PC-9 (cell line): ENCODE results near the gene CELF4. TPM values are rescaled to one million over a fixed set of nuclear protein-coding genes. Genes with fewer than 3 reads are reported as not detected.

Source experiments
- BruUV-seq: library from RNA; stranded (reverse); fragments of 400-500 nt; replicated peaks from 2 replicates; lab custom pipeline; 2021; lab: Mats Ljungman, UMichigan
- CTCF ChIA-PET: fragments of 300-600 bp; sonication (Branson Sonifier 250); formaldehyde crosslinking; loops from one replicate; lab custom pipeline; 2022; ENCODE audit warnings: antibody characterized with exemption; lab: Charles Lee
- POLR2A ChIA-PET: fragments of 300-600 bp; sonication (Branson Sonifier 250); formaldehyde crosslinking; loops from one replicate; lab custom pipeline; 2022; ENCODE audit warnings: antibody characterized with exemption; ENCODE audit not compliant: unreplicated experiment; lab: Charles Lee
- DNase-seq, 2 experiments: peaks; one replicate each; pipeline versions ENCODE4 v3.0.0 to v3.0.0-alpha.2; 2015 to 2022; ENCODE audit warnings: mixed read lengths in 1 of 2
- H2AFZ ChIP-seq: fragments of 200-600 bp; sonication (generic); 2 replicates; pipeline ENCODE4 v1.8.1; 2017; ENCODE audit warnings: antibody characterized with exemption
- H3F3A ChIP-seq: fragments of 200-600 bp; sonication (generic); 2 replicates; pipeline ENCODE4 v1.8.1; 2017; ENCODE audit warnings: antibody characterized with exemption, mild to moderate bottlenecking, low read depth; ENCODE audit not compliant: insufficient read depth
- H3K27ac ChIP-seq: fragments of 200-600 bp; sonication (generic); 2 replicates; pipeline ENCODE4 v1.6.1; 2016; ENCODE audit warnings: mixed run types
- H3K27me3 ChIP-seq: fragments of 200-600 bp; sonication (generic); 2 replicates; pipeline ENCODE4 v1.6.1; 2016; ENCODE audit warnings: low read depth, mixed run types; ENCODE audit not compliant: insufficient read depth
- H3K36me3 ChIP-seq: fragments of 200-600 bp; sonication (generic); 2 replicates; pipeline ENCODE4 v1.6.1; 2016; ENCODE audit warnings: low read depth, mixed run types
- H3K4me1 ChIP-seq: fragments of 200-600 bp; sonication (generic); replicated peaks from 2 replicates; pipeline ENCODE4 v1.6.1; 2016; ENCODE audit warnings: mixed run types; ENCODE audit not compliant: insufficient read depth
- H3K4me2 ChIP-seq: fragments of 200-600 bp; sonication (generic); 2 replicates; pipeline ENCODE4 v1.6.1; 2017; ENCODE audit warnings: mixed run types
- H3K4me3 ChIP-seq: fragments of 200-600 bp; sonication (generic); 2 replicates; pipeline ENCODE4 v1.6.1; 2016; ENCODE audit warnings: mixed run types
- H3K79me2 ChIP-seq: fragments of 200-600 bp; sonication (generic); 2 replicates; pipeline ENCODE4 v1.6.1; 2017; ENCODE audit warnings: low read depth, mixed run types
- H3K9me2 ChIP-seq: fragments of 200-600 bp; sonication (generic); 2 replicates; pipeline ENCODE4 v1.8.1; 2017; ENCODE audit warnings: mild to moderate bottlenecking; ENCODE audit not compliant: insufficient read depth
- H3K9me3 ChIP-seq: fragments of 200-600 bp; sonication (generic); 2 replicates; pipeline ENCODE4 v1.8.1; 2016; ENCODE audit warnings: low read depth; ENCODE audit not compliant: insufficient read depth
- H4K20me1 ChIP-seq: fragments of 200-600 bp; sonication (generic); 2 replicates; pipeline ENCODE4 v1.8.1; 2017; ENCODE audit not compliant: insufficient read depth
- EZH2 ChIP-seq: fragments of 200-600 bp; sonication (generic); IDR thresholded peaks from 2 replicates; pipeline ENCODE4 v1.8.0; 2017; ENCODE audit warnings: antibody characterized with exemption, low read depth
- intact Hi-C: fragments of 100-400 bp; cut with micrococcal nuclease; formaldehyde crosslinking; loops from one replicate; pipeline ENCODE4 v1.10.0; 2022; ENCODE audit not compliant: unreplicated experiment
- total RNA-seq: library from RNA; stranded (reverse); gene quantifications from 2 replicates; pipeline ENCODE4 v1.2.3, GENCODE V29; 2021
- TF ChIP-seq, protein P1 (sequence below): fragments of 200-600 bp; sonication (generic); conservative IDR thresholded peaks from 2 replicates; pipeline ENCODE4 v1.6.1; 2017; ENCODE audit warnings: mixed run types, antibody characterized with exemption, mild to moderate bottlenecking, moderate library complexity

The CELF4 gene
- total RNA-seq, 1 experiment from 2014 or later, result 1.2 TPM

DNA sequence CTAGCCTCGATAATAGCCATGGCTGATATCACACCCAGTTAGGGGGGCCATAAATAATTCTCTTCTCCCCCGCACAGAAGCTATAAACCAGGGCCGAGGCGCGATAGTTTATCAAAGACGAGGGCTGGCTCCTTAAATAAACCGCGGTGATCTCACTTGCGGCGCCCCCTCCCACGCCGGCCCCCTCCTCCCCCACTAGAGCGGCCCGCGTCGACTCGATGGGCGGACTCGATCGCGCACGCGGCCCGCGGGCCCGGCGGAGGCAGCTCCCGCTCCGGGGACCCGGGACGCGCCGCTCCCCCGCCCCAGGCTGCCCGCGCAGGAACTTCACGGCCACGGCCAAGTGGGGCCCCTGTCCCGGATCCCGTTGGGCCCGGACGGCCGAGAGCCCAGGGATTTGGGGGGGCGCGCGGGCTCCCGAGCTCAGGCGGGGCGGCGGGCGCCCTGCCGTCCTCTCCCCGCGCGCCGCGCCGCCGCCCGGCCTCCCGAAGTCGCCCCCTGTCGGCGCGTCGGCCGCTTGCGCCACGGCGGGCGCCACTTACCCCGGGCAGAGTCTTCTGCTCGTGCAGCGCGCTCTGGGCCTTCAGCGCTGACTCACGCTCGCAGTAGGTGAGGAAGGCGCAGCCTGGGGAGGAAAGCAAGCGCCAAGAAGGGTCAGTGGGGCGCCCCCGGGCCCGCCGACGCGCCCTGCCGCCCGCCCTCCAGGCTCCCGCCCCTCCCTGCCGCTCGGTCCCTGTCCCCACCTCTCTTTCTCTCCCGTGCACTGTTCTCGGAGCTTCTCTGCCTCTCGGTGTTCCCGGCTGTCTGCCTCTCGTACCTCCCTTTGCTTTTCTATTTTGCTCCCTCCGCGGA is 80.4 kb downstream of the CELF4 start:
- POLR2A ChIA-PET, result no interaction called here
- H3K4me3 ChIP-seq, result no peak overlapping the region
- H3K36me3 ChIP-seq, result no peaks in the 10 kb centered on the region
- no peaks in the 10 kb centered on the region for H3K79me2 ChIP-seq
- H3K27me3 ChIP-seq, result peaks cover 36% of the 10 kb centered on the region
- no peak overlapping the region for H3K4me2 ChIP-seq
- no peaks in the 10 kb centered on the region for H3K9me3 ChIP-seq
- H2AFZ ChIP-seq, result no peak overlapping the region
- no peaks in the 10 kb centered on the region for H3K9me2 ChIP-seq
- no peak overlapping the region for H3K27ac ChIP-seq
- DNase-seq, result no peak
- CTCF ChIA-PET, result no interaction called here
- TF ChIP-seq, protein P1, sequence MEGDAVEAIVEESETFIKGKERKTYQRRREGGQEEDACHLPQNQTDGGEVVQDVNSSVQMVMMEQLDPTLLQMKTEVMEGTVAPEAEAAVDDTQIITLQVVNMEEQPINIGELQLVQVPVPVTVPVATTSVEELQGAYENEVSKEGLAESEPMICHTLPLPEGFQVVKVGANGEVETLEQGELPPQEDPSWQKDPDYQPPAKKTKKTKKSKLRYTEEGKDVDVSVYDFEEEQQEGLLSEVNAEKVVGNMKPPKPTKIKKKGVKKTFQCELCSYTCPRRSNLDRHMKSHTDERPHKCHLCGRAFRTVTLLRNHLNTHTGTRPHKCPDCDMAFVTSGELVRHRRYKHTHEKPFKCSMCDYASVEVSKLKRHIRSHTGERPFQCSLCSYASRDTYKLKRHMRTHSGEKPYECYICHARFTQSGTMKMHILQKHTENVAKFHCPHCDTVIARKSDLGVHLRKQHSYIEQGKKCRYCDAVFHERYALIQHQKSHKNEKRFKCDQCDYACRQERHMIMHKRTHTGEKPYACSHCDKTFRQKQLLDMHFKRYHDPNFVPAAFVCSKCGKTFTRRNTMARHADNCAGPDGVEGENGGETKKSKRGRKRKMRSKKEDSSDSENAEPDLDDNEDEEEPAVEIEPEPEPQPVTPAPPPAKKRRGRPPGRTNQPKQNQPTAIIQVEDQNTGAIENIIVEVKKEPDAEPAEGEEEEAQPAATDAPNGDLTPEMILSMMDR, result no peak
- no peak for TF ChIP-seq EZH2
- H3K4me1 ChIP-seq, result no peaks in the 10 kb centered on the region
- no TSS peak for BruUV-seq
- no peaks in the 10 kb centered on the region for H4K20me1 ChIP-seq
- intact Hi-C loops, result no loop called here
- no peaks in the 10 kb centered on the region for H3F3A ChIP-seq

DNA sequence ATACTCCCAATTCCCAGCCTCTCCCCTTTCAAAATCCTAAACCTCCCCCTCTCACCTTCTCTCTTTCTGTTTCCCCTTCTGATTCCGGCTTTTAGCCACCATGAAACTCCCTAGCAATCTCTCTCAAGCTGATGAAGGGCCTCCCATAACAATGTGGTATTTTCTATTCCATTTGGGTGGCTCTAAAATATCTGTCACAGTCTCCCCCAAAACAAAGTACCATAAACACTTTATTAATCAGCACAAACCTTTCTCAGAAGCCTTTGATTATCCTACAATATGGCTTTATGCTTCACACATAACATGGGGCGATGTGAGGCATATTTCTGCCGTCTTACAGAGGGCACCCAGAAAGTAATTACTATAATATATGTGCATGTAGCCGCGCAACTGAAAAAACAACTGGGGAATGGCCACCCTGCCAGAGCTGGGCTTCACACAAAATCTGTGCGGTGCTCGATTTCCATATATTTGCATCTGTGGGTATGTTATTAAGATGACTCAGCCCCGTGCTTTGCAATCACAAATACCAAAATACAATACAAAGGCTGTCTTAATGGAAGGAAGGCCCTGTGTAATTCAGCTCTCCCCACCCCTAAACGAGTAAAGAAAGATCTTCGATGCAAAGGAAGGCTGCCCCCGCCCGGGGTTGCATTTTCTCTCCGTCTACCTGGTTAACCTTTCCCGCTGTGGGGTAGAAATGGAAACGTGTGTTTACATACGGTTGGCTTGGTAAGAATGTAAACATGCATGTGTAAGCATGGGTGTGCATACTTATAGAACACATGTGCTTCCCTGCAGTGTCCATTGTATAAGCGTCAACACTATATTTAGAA is 81.4 kb downstream of the CELF4 start:
- ChIA-PET POLR2A (no interaction called here), CTCF (no interaction called here)
- intact Hi-C loops, result no loop called here
- no peaks in the 10 kb centered on the region for H3F3A ChIP-seq
- no peak for DNase-seq
- H3K79me2 ChIP-seq, result no peaks in the 10 kb centered on the region
- H2AFZ ChIP-seq, result no peak overlapping the region
- no peak overlapping the region for H3K4me3 ChIP-seq
- no peaks in the 10 kb centered on the region for H3K36me3 ChIP-seq
- H3K27ac ChIP-seq, result no peak overlapping the region
- H3K9me3 ChIP-seq, result no peaks in the 10 kb centered on the region
- no peaks in the 10 kb centered on the region for H4K20me1 ChIP-seq
- no peak for TF ChIP-seq EZH2
- TF ChIP-seq, protein P1, result no peak
- BruUV-seq, result no TSS peak
- H3K4me1 ChIP-seq, result no peaks in the 10 kb centered on the region
- no peaks in the 10 kb centered on the region for H3K9me2 ChIP-seq
- peaks cover 26% of the 10 kb centered on the region for H3K27me3 ChIP-seq
- H3K4me2 ChIP-seq, result no peak overlapping the region

DNA sequence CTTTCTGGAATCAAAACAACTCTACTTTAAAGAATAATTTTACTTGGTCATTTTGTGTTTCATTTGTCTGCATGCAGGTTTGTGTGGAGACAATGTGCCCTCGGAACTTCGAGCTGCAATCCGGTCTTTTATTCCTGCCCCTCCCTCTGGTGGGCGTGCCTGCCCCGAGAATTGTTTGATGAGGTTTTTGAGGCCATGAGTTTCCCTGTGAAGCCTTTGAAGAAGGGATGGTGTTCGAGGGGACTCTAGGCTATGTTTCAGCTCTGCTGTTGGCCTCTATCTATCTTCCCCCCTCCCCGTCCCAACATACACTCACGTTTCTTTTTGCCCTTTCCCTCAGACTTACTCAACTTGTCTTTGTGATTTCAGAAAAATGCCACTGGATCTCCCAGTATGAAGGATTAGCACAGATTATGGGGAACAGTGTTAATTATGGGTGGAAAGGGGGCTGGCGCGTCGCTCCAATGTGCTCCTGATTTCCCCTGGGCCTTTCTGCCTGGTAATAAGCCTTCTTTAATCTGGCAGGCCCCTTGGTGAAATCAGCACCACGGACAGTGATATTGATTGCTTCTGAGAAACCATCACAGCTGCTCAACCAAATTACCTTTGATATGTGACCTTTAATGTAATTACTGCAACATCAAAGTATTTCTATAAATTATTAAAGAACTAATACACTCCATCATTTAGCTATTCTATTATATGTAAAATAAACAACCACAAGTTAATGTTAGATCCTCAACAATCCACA is 82.2 kb downstream of the CELF4 start:
- Histone ChIP-seq H3K79me2 (no peaks in the 10 kb centered on the region), H4K20me1 (no peaks in the 10 kb centered on the region), H3K9me2 (no peaks in the 10 kb centered on the region), H3K4me3 (no peak overlapping the region), H3K36me3 (no peaks in the 10 kb centered on the region), H3K27me3 (peaks cover 18% of the 10 kb centered on the region), H3K27ac (no peak overlapping the region), H3F3A (no peaks in the 10 kb centered on the region), H3K9me3 (no peaks in the 10 kb centered on the region), H3K4me2 (no peak overlapping the region), H2AFZ (no peak overlapping the region), H3K4me1 (no peaks in the 10 kb centered on the region)
- ChIA-PET POLR2A (no interaction called here), CTCF (no interaction called here)
- TF ChIP-seq, protein P1, result no peak
- no peak for TF ChIP-seq EZH2
- DNase-seq, result no peak
- intact Hi-C loops, result no loop called here
- BruUV-seq, result no TSS peak
